ENCODE results near the gene SERINC1.

Gene SERINC1

GRCh38 chr6:122393351-122393896, 78.2 kb downstream of the SERINC1 start:
- no peak for DNase-seq (ENCODE audit: low read depth in 2 of 2)
